ENCODE results near the gene CTSH. TPM values are rescaled to one million over a fixed set of nuclear protein-coding genes. Genes with fewer than 3 reads are reported as not detected.
A peak's percentile ranks its signal among the peaks of the same experiment; 100 is the strongest.

CTSH gene
- total and polyA plus RNA-seq, 2 of the 13 experiments (the other 11 are each of a cell fraction or from before 2014, with no cell fraction given), result 265 to 653 TPM

- TF ChIP-seq ZNF574 (CRISPR knock-in tag; IDR thresholded peaks at IDR 0.05) (peak; percentile 39; the same call in 1 of the 2 replicates), TRAFD1 (CRISPR knock-in tag; IDR thresholded peaks at IDR 0.05; ENCODE audit: borderline replicate concordance) (no peak), ZFP82 (CRISPR knock-in tag; IDR thresholded peaks at IDR 0.05; ENCODE audit: borderline replicate concordance) (0 out of 2 replicates have a peak, but pooled peaks have one; percentile 16), ZNF329 (CRISPR knock-in tag; IDR thresholded peaks at IDR 0.05; ENCODE audit: low read depth) (0 out of 2 replicates have a peak, but pooled peaks have one; percentile 27), PPARG (CRISPR knock-in tag; conservative IDR thresholded peaks at IDR 0.05) (no peak), GATAD1 (CRISPR knock-in tag; IDR thresholded peaks at IDR 0.05) (peak; percentile 28; the same call in 1 of the 2 replicates), ZBTB25 (CRISPR knock-in tag; IDR thresholded peaks at IDR 0.05) (no peak), ZNF281 (CRISPR knock-in tag; IDR thresholded peaks at IDR 0.05; ENCODE audit: borderline replicate concordance) (peak; percentile 94), BORCS8-MEF2B (CRISPR knock-in tag; IDR thresholded peaks at IDR 0.05) (no peak), GPN1 (CRISPR knock-in tag; IDR thresholded peaks at IDR 0.05; ENCODE audit: borderline replicate concordance) (no peak), RFX3 (CRISPR knock-in tag; IDR thresholded peaks at IDR 0.05) (no peak), TAF1 (CRISPR knock-in tag; IDR thresholded peaks at IDR 0.05) (no peak), TCF7L2 (IDR thresholded peaks at IDR 0.05; ENCODE audit: low read depth, low read length) (no peak), ZBTB38 (CRISPR knock-in tag; IDR thresholded peaks at IDR 0.05) (peak; percentile 85; the same call in 1 of the 2 replicates), CSRNP2 (CRISPR knock-in tag; conservative IDR thresholded peaks at IDR 0.05; ENCODE audit: low read depth) (no peak), ZNF230 (CRISPR knock-in tag; IDR thresholded peaks at IDR 0.05) (no peak), ARNTL (CRISPR knock-in tag; IDR thresholded peaks at IDR 0.05) (no peak), THAP11 (CRISPR knock-in tag; IDR thresholded peaks at IDR 0.05) (peak; percentile 96), ZNF282 (IDR thresholded peaks at IDR 0.05; ENCODE audit: partially characterized antibody) (no peak)
Observed at GRCh38 chr15:78872155-78872971, 72.5 kb downstream of the CTSH start, which contains the start of gene MORF4L1 (continued).
